ENCODE data around the gene GAMT.
"Not testable (repeated sequence)": the region's sequence is repeated elsewhere in the genome, so short reads cannot be mapped to it uniquely, and the experiment has no call there.

Gene GAMT

GRCh38 chr19:1433119-1434039 is 32.0 kb upstream of the GAMT start:
- no peak for DNase-seq

DNA sequence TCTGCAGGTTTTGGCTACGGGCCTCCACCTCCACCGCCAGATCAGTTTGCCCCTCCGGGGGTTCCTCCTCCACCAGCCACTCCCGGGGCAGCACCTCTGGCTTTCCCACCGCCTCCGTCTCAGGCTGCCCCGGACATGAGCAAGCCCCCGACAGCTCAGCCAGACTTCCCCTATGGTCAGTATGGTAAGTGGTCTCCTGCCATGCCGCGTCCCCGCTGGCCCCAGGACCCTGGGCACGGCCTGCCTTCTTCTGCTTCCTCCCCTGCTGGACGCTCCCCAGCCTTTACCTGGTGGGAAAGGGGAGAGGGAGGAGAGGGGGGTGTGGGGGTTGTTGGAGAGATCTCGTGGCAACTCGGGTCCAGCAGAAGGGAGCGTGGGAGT is 31.2 kb upstream of the GAMT start:
- DNase-seq = no peak

- DNase-seq = no peak
Measured at GRCh38 chr19:1431759-1432506, 30.6 kb upstream of the GAMT start.

DNA sequence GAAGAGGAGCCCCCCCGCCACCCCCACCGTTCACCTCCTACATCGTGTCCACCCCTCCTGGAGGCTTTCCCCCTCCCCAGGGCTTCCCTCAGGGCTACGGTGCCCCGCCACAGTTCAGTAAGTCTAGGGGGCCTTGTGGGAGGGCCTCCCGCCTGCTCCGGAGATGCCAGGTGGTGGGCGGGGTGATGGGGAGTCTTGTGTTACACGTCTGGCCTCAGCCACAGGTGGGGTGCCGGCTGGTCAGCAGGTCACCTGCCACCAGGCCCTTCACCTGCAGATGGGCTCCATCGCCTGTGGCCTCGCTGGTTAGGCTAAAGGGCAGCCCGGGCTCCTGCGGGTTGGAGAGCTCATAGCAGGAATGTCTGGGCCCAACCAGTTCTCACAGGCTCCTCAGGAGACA is 28.9 kb upstream of the GAMT start:
- no peak for DNase-seq

- DNase-seq = no peak
Measured at GRCh38 chr19:1429750-1430149, 28.4 kb upstream of the GAMT start.

DNA sequence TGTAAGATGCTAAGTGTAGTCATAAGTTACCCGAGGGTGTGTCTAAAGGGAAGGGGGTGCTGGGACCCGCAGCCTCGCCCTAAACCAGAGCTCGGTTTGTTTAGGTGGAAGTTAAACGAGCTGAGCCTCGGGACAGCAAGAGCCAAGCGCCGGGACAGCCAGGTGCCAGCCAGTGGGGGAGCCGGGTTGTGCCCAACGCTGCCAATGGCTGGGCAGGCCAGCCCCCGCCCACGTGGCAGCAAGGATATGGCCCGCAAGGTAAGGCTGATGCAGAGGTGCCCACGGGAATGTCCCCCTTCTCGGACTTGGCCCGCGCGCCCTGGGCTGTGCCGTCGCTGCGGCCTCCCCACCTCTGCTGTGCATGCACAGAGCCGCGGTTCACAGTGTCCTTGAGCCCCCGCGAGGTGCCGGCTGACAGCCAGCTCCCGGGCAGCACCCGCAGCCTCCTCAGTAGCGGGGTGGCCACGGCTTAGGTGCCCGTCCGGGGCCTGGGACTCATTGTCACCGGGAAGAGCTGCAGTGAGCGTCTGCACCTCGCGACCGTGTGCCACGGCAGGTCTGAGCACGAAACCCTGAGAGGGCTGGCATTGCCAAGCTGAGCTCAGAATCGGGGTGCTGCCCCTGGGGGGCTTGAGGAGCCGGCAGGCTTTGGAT is 27.5 kb upstream of the GAMT start:
- DNase-seq = no peak

DNA sequence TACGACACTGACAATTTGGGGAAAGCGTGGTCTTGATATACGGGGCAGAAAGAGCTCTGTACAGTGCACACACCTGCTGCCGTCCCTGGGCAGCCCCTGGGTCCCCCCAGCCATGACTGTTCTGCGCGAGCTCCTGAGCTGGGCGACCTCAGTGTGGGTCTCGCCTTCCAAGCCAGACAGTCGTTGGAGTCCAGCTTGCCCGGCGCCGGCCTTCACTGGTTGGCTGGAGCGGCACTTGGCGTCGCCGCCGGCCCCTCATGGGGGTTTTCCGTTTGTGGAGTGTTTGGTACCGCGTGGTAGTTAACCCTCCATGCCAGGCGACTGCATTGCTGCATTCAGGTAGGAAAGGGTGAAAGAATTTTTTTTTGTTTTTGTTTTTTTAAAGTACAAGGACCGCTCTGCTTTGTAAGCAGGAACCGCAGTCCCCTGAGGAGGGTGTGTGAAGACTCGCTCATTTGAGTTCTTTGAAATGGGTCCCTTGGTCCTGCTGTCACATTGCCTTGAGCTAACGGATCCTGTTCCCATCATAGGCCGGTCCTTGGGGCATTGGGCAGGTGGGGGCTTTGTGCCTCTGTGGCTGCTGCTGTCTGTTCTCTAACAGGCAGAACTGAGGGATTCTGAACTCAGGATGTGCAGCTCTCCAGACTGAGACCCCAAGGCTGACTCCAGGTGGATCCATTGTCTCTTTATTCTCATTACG is 26.0 kb upstream of the GAMT start:
- DNase-seq = no peak

DNA sequence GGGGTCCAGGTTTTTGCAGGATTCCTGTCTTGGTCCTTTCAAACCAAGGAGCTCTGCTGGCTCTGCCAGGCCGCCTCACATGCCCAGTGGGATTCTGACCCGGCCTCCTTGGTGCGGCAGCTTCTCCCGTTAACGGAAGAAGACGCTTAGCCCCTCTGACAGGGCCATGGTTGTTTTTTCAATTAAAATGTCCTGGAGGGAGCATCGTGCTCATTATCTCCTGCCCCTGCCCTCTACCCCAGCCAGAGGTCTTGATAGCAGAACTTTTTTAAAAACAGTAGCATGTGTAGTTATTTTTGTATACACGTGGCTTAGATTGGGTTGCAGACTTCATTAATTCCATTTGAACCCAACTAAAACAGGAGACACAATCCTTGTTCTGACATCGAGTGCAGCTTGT is 25.4 kb upstream of the GAMT start:
- DNase-seq = no peak

DNA sequence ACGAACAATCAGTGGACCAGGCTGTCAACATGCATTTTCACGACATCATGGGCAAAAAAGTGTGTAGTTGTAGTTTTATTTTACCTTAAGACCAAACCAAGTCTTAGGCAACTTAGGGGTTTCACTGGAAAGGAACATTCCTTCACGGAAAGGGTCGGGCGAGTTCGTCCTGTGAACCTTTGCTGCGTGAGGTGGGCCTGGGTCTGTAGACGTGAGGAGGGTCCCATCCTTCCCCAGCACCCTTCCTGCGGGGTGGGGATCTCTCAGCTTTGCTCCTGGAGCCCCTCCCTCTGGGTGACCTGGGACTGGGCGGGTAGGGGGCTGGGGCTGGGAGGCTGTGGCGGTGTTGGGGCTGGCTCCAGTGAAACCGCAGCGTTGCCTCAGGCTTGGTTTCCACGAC is 24.6 kb upstream of the GAMT start:
- DNase-seq = no peak

DNA sequence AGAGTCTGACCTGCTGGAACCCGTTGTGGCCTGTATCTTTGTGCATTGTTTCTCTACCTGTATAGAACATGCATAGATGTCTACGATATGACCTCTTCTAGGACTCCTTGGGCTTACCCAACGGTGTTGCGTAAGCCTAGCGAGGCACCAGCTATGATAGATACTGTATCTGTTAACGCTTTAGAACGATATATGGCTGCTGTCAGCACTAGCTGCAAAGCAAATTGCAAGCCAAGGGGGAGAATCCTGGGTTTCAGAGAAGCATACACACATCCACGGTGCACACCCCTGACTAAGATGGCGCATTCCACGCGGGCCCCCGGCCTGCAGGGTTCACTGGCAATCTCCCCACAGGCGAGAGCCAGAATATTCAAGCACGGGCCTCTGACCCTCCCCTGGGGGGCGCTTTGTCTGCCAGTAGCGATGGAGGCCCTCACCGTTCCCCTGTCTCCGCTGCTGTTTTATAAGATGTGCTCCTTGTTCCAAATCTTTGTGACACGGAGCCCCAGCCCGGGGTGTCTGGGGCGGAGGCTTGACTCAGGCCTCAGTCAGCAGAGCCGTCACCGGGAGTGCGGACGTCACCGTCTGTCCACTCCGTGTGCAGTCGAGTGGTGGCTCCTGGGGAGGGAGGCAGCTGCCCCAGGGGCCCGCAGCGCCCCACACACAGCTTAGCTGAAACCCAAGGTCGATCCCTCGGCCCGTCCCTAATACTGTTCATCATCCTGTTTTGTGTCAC is 23.9 kb upstream of the GAMT start:
- DNase-seq = no peak

DNA sequence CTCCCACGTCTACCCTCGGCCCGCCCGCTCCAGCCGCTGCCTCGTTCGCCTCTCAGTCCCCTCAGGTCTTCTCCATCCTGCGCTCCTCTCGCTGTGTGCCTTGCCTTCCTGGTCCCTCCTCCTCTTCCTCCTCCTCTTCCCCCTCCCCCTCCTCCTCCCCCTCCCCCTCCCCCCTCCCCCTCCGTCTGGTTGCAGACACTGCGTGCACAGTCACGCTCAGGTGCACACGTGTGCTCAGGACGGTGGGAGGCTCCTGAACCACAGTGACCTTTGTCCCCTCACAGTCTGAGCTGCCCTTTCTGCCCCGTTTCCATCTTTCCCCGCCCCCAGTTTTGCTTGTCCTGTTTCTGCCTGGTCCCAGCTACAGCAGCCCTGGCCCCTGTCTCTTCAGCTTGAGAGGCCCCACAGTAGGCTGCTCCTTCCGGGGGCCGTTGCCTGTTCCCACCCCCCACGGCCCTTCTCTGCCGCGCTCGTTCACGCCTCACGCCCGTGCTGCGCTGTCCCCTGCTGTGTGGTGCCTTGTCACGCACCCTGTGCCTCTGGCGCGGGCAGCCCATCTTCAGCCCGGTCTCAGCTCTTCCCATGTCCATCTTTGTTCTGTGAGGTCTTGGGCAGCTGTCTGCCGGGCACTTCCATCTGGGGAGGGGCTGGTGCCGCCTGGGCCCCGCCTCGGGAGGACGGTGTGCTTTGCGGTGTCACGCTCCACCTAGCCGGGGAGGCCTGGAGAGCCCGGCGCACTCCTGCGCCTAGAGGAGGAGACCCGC is 23.0 kb upstream of the GAMT start:
- DNase-seq = no peak

- DNase-seq = no peak
Measured at GRCh38 chr19:1423436-1424191, 22.3 kb upstream of the GAMT start.

- no peak for DNase-seq
Measured at GRCh38 chr19:1422943-1423342, 21.6 kb upstream of the GAMT start.

- DNase-seq = no peak
Measured at GRCh38 chr19:1422360-1422759, 21.0 kb upstream of the GAMT start.

- DNase-seq = no peak
Measured at GRCh38 chr19:1421958-1422305, 20.6 kb upstream of the GAMT start.

GRCh38 chr19:1421218-1421957 is 20.0 kb upstream of the GAMT start:
- no peak for DNase-seq

DNA sequence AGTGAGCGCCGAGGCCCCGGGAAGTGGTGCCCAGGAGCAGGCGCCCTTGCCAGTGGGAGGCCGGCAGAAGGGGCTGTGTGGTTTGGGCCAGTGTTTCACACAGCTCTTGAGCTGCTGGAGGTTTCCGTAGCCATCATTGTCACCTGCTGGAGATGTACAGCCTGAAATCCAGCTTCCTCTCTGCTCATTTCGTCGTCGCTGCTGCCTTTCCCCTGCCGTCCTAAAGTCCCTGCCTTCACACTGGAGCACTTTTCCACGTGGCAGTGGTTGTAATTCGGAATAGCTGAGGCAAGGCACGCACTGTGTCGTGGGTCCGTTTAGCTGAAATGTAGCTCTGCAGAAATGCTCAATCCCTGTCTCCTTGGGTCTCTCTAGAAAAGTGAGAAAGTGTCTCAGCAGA is 19.2 kb upstream of the GAMT start:
- no peak for DNase-seq

- not testable (repeated sequence) for DNase-seq
Measured at GRCh38 chr19:1420085-1420484, 18.7 kb upstream of the GAMT start.

DNA sequence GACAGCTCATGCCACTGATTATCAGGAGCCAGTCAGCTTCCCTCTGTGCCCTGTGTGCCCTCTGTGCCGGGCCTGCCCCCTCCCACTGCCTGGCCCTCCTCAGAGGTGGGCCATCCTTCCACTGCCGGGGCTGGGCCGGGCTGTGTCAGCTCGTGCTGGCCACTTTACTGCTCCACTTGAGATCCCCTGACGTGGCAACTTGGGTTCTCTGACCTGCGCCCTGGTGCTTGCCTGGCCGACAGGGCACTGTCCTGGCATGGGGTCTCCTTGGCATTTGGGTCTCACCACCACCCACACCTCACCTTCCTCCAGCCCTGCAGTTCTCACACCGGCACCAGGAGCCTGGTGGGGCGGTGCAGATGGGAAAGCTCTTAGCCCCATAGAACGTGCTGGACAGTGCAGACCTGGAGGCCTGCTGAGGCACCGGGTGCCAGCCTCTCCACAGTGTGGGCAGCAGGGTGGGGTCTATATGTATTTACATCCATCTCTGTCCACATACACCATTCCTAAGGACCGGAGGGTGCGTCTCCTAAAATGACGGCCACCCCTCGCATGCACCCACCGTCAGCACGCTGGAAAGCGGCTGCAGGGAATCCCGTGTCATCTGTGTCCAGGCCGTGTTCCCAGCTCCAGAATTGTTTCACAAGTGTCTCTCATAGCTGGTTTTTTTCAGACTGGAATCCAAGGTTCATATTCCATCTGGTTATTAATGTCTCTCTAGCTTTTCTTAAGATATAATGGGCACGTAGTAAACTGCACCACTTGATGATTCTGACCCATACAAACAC is 17.8 kb upstream of the GAMT start:
- no peak for DNase-seq

DNA sequence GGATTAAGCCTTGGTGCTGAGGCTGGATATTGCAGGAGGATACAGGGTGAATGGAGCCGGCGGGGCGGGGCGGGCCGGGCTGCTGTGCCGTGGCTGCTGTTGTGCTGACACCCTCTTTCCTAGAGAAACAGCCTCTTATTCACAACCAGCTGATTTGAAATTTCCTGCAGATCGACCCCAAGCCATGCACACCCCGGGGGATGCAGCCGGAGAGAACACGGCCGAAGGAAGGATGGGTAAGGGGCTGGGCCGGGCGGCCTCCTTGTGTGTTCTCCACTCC is 17.1 kb upstream of the GAMT start:
- DNase-seq = no peak

Measured in NCI-H446 treated with DMSO at 0.1 percent for 48 hours (cell line).